Lower lobe of right lung (tissue), 2 donors: Measurements from ENCODE around the gene SAMD14. TPM values are rescaled to one million over a fixed set of nuclear protein-coding genes. Genes with fewer than 3 reads are reported as not detected.

Experiments
- ATAC-seq, 2 donors: fragments of 200-7000 bp; cut with Tn5 transposase; one replicate each; pipeline ENCODE4 v1.9.1; 2020 to 2022; ENCODE audit warnings: mild to moderate bottlenecking in 2 of 2, moderate library complexity in 2 of 2
- DNase-seq: peaks from one replicate; pipeline ENCODE4 v3.0.0-alpha.2; 2020
- H3K27ac ChIP-seq: fragments of 200-600 bp; one replicate; pipeline ENCODE4 v1.8.0; 2022
- H3K27me3 ChIP-seq: fragments of 200-600 bp; one replicate; pipeline ENCODE4 v1.8.0; 2022; ENCODE audit warnings: low read depth
- H3K36me3 ChIP-seq: fragments of 200-600 bp; one replicate; pipeline ENCODE4 v1.8.0; 2022; ENCODE audit warnings: mild to moderate bottlenecking
- H3K4me1 ChIP-seq: fragments of 200-600 bp; one replicate; pipeline ENCODE4 v1.8.0; 2022
- H3K4me3 ChIP-seq: fragments of 200-600 bp; one replicate; pipeline ENCODE4 v1.8.0; 2022; ENCODE audit warnings: mild to moderate bottlenecking
- H3K9me3 ChIP-seq: fragments of 200-600 bp; one replicate; pipeline ENCODE4 v1.8.0; 2022
- CTCF ChIP-seq: fragments of 200-600 bp; IDR thresholded peaks from one replicate; pipeline ENCODE4 v1.8.0; 2022; ENCODE audit warnings: antibody characterized with exemption, mild to moderate bottlenecking
- intact Hi-C: fragments of 100-400 bp; cut with DNase I; formaldehyde crosslinking; loops from one replicate; pipeline ENCODE4 v1.11.0; 2022
- total RNA-seq: library from RNA; stranded (reverse); fragmentation: NEBNext Ultra II Directional; extraction: Animal tissue kit (Norgen Biotek cat#: 25700); gene quantifications from one replicate; pipeline ENCODE4 v1.2.1, GENCODE V29; 2021
- donor health status: DM: no; HTN: yes; CAD: no; lungs with severe emphysema.

Gene SAMD14
- total RNA-seq, 1 donor from 2014 or later = 9.2 TPM

DNA sequence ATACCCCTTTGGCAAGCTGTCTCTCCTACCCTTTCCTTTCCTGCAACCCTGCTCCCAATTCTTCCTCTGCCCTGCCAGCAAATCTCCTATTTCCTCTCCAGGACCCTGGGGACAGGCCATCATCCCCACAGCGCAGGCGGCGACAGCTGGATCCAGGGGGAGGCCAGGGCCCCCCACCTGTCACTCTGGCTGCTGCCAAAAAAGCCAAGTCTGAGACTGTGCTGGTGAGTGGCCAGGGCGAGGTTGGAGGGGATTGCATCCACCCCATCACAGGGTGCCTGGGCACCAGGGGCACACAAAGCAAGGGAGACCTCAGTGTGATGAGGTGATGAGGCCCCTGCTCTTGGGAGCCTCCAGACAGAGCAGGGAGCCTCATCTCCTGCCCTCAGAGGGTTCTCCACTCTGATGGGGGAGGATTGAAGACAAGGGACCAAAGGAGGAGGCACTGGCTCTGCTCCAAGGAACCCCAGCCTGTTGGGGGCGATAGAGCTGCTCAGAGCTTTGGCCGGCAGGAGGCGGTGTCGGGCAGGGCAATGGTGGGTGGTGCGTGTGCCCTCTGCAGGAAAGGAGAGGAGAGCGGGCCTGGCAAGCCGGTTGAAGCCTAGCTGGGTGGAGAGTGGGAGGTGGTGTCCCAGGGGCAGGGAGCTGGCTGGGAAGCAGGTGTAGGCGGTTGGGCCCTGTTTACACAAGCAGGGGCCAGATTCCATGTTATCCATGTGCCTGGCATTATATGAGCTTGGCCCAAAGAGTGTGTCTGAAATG, 50.4 kb downstream of the SAMD14 start:
- TF ChIP-seq CTCF = peak; percentile 50
- intact Hi-C loops = loop anchor here (10.0 kb wide), 1 partner anchor 55 kb away; no protein-coding TSS in a partner anchor
- Histone ChIP-seq H3K27me3 (no peaks in the 10 kb centered on the region), H3K27ac (no peak overlapping the region), H3K4me3 (no peak overlapping the region), H3K36me3 (peaks cover 97% of the 10 kb centered on the region), H3K4me1 (no peaks in the 10 kb centered on the region), H3K9me3 (no peaks in the 10 kb centered on the region)
- DNase-seq = peak; percentile 65
- ATAC-seq = peak; percentile 46 to 60

DNA sequence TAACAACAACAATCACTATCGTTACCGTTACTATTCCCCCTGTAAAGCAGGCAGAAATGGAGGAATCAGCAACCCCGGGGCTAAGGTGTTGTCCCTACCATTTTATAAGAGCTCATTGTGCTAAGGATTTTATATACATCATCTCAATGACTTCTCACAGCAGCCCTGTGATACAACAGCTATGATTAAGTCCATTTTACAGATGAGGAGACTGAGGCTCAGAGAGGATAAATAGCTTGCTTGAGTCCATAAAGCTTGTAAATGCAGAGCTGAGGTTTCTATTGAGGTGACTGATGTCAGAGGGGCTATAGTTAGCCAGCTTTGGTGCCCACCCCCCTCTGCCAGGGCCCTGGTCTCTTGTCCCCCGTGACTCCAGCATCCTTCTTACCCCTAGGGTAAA, 51.5 kb downstream of the SAMD14 start:
- Histone ChIP-seq H3K4me1 (no peaks in the 10 kb centered on the region), H3K36me3 (peaks cover 97% of the 10 kb centered on the region), H3K27ac (peak overlapping the region; percentile 3), H3K4me3 (no peak overlapping the region), H3K9me3 (no peaks in the 10 kb centered on the region), H3K27me3 (no peaks in the 10 kb centered on the region)
- DNase-seq (no peak), ATAC-seq (no peak)
- intact Hi-C loops = no loop called here
- TF ChIP-seq CTCF = no peak

DNA sequence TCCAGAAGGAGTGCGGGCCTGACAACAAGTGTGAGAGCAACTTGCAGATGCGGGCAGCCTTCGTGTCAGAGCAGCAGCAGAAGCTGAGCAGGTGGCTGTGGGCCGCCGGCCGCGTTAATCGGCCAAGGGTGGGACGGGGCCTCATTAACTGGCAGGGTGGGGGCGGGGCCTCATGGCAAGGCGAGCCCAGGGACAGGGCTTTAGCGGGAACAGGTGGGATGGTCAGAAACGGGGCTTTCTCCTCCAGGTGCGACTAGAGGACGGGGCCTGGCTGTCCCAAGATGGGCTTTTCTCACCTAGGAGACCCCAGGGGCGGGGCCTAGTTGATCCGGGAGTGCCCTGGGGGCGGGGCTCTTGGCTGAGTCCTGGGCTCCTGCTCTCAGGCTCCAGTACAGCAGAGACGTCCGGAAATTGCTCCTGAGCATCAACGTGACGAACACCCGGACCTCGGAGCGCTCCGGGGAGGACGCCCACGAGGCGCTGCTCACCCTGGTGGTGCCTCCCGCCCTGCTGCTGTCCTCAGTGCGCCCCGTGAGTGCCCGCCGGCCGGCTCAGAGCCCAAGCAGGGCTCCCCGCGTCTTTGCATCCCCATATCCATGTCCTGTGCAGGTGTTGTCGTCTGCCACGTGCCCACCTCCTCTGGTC, 53.2 kb downstream of the SAMD14 start:
- no peak overlapping the region for H3K27ac ChIP-seq
- peaks cover 95% of the 10 kb centered on the region for H3K36me3 ChIP-seq
- H3K4me1 ChIP-seq = no peaks in the 10 kb centered on the region
- TF ChIP-seq CTCF = no peak
- H3K4me3 ChIP-seq = no peak overlapping the region
- DNase-seq (no peak), ATAC-seq (no peak)
- H3K27me3 ChIP-seq = no peaks in the 10 kb centered on the region
- intact Hi-C loops = no loop called here
- no peaks in the 10 kb centered on the region for H3K9me3 ChIP-seq

GRCh38 chr17:50076221-50076590, 53.8 kb downstream of the SAMD14 start:
- intact Hi-C loops = no loop called here
- no peak overlapping the region for H3K27ac ChIP-seq
- DNase-seq (no peak), ATAC-seq (no peak)
- H3K4me1 ChIP-seq = no peaks in the 10 kb centered on the region
- no peak overlapping the region for H3K4me3 ChIP-seq
- peaks cover 95% of the 10 kb centered on the region for H3K36me3 ChIP-seq
- H3K27me3 ChIP-seq = no peaks in the 10 kb centered on the region
- no peak for TF ChIP-seq CTCF
- no peaks in the 10 kb centered on the region for H3K9me3 ChIP-seq

DNA sequence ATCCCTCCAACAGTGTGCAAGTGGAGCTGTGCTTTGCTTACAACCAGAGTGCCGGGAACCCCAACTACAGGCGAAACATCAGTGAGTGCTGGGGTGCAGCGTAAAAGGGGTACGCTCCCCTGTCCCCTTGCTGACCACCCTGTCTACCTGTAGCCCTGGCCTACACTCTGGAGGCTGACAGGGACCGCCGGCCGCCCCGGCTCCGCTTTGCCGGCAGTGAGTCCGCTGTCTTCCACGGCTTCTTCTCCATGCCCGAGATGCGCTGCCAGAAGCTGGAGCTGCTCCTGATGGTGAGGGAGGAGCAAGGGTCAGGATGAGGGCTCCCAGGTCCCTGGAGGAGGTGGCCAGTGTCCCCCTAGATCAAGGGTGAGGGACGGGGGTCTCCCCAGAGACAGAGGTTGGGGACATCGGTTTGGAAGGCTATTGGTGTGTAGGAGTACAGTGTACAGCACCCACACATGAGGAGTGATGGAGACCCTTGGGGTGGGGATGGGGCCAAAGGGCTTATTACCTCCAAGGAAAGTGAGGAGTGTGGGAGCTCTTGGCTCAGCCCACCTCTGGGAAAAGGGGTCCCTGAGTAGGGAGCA, 54.4 kb downstream of the SAMD14 start:
- Histone ChIP-seq H3K27ac (no peak overlapping the region), H3K4me1 (no peaks in the 10 kb centered on the region), H3K4me3 (no peak overlapping the region), H3K27me3 (no peaks in the 10 kb centered on the region), H3K36me3 (peaks cover 95% of the 10 kb centered on the region), H3K9me3 (no peaks in the 10 kb centered on the region)
- TF ChIP-seq CTCF = no peak
- no peak for DNase-seq
- ATAC-seq = no peak
- intact Hi-C loops = no loop called here
